ENCODE data around the gene CACNG1. TPM values are rescaled to one million over a fixed set of nuclear protein-coding genes. Genes with fewer than 3 reads are reported as not detected.

The CACNG1 gene
- total and polyA plus RNA-seq, 2 donors (not counting 3 experiments of a cell fraction or from before 2014, with no cell fraction given): not detected

DNA sequence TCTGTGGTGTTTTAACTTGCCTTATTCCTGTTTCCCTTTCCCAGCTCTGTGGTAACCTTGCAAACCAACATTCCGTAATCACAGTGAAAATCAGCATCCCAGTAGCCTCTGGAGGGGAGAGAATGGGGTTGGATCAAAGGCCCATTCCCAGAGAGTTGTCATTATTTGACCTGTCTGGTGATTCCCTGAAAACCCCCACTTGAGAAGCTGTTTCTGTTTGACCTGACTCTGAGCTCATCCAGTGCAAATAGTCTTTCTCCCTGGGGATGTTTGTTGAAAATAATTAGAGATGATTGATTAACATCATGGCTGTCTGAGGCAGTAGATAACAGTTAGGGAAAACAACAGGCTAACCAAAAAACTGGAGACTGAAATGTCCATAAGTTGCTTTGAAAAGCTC is 3.0 kb downstream of the CACNG1 start:
- Histone ChIP-seq H3K9ac (replicated peaks; ENCODE audit: extremely low read depth, insufficient read depth, low read length) (no peak overlapping the region), H3K4me1 (ENCODE audit: control insufficient read depth, extremely low read depth, insufficient read depth, low read length) (no peaks in the 10 kb centered on the region), H3K27me3 (ENCODE audit: control insufficient read depth in 2 of 2, insufficient read depth in 2 of 2, low read length in 2 of 2) (no peaks in the 10 kb centered on the region), H3K79me2 (ENCODE audit: control insufficient read depth, insufficient read depth, low read length) (no peaks in the 10 kb centered on the region), H3K9me1 (replicated peaks; ENCODE audit: control insufficient read depth, extremely low read depth, insufficient read depth, low read length) (no peaks in the 10 kb centered on the region), H3K9me3 (replicated peaks; ENCODE audit: control insufficient read depth, insufficient read depth, low read length) (peaks cover 2% of the 10 kb centered on the region), H3K27ac (ENCODE audit: insufficient read depth, low read depth, low read length) (no peak overlapping the region), H2AFZ (ENCODE audit: low read depth, low read length) (no peak overlapping the region), H4K20me1 (replicated peaks; ENCODE audit: control insufficient read depth, extremely low read depth, insufficient read depth, low read length) (no peaks in the 10 kb centered on the region), H3K36me3 (ENCODE audit: control insufficient read depth in 2 of 2, extremely low read depth in 1 of 2, insufficient read depth in 2 of 2, low read length in 2 of 2) (no peaks in the 10 kb centered on the region), H3K4me2 (ENCODE audit: insufficient read depth, low read length) (no peak overlapping the region), H3K4me3 (replicated peaks in 1 of 3; ENCODE audit: insufficient read depth in 1 of 3, low read depth in 1 of 3, low read length in 3 of 3) (no peak overlapping the region)
- CTCF ChIA-PET: no interaction called here
- TF ChIP-seq POLR2A (IDR thresholded peaks at IDR 0.05; ENCODE audit: low read depth, low read length): no peak
- TF ChIP-seq POLR2AphosphoS5 (IDR thresholded peaks at IDR 0.05; ENCODE audit: insufficient read depth, low read depth, low read length): no peak
- TF ChIP-seq JUN (IDR thresholded peaks at IDR 0.05; ENCODE audit: borderline replicate concordance, insufficient read depth, insufficient read length, low read depth): no peak
- no peak for TF ChIP-seq EZH2 (IDR thresholded peaks at IDR 0.05; ENCODE audit: borderline replicate concordance, low read depth, low read length, severe bottlenecking)
- no peak for TF ChIP-seq MYC (IDR thresholded peaks at IDR 0.05; ENCODE audit: low read depth, low read length)
- TF ChIP-seq, protein P1, sequence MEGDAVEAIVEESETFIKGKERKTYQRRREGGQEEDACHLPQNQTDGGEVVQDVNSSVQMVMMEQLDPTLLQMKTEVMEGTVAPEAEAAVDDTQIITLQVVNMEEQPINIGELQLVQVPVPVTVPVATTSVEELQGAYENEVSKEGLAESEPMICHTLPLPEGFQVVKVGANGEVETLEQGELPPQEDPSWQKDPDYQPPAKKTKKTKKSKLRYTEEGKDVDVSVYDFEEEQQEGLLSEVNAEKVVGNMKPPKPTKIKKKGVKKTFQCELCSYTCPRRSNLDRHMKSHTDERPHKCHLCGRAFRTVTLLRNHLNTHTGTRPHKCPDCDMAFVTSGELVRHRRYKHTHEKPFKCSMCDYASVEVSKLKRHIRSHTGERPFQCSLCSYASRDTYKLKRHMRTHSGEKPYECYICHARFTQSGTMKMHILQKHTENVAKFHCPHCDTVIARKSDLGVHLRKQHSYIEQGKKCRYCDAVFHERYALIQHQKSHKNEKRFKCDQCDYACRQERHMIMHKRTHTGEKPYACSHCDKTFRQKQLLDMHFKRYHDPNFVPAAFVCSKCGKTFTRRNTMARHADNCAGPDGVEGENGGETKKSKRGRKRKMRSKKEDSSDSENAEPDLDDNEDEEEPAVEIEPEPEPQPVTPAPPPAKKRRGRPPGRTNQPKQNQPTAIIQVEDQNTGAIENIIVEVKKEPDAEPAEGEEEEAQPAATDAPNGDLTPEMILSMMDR (IDR thresholded peaks at IDR 0.05; ENCODE audit: extremely low read depth in 1 of 2, insufficient read depth in 1 of 2, low read depth in 1 of 2, low read length in 2 of 2): no peak
- no peak for TF ChIP-seq FOS (IDR thresholded peaks at IDR 0.05; ENCODE audit: borderline replicate concordance, insufficient read depth, low read length)
- no peak for TF ChIP-seq GATA2 (IDR thresholded peaks at IDR 0.05; ENCODE audit: insufficient read depth, insufficient read length, low read depth, low read length)
- TF ChIP-seq, protein P2, sequence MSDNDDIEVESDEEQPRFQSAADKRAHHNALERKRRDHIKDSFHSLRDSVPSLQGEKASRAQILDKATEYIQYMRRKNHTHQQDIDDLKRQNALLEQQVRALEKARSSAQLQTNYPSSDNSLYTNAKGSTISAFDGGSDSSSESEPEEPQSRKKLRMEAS (IDR thresholded peaks at IDR 0.05; ENCODE audit: insufficient read depth, insufficient read length): no peak
- FAIRE-seq: no peak
- intact Hi-C loops (cut with micrococcal nuclease) (no loop called here), dilution Hi-C loops (cut with MboI; ENCODE audit: extremely low pct_ligation_motif_present, low sequenced_read_pairs) (no loop called here)
- POLR2A ChIA-PET: no interaction called here
- no TSS peak for BruUV-seq (replicated peaks)
- no peak for DNase-seq (ENCODE audit: low read depth, low spot score)

Data from endothelial cell of umbilical vein (primary cell).